22Rv1 (cell line): ENCODE data around the gene SLC35E2B.
A peak's percentile ranks its signal among the peaks of the same experiment; 100 is the strongest.
"Not testable (repeated sequence)": the region's sequence is repeated elsewhere in the genome, so short reads cannot be mapped to it uniquely, and the experiment has no call there.

Experiments used
- H3K27ac ChIP-seq: fragments of 450-650 bp; 2 replicates; pipeline ENCODE4 v1.5.1; 2017
- CTCF ChIP-seq: fragments of 450-650 bp; IDR thresholded peaks from 2 replicates; pipeline ENCODE4 v1.5.1; 2017; ENCODE audit warnings: mild to moderate bottlenecking
- ZFX ChIP-seq: fragments of 450-650 bp; IDR thresholded peaks from 2 replicates; pipeline ENCODE4 v1.6.1; 2017; ENCODE audit warnings: antibody characterized with exemption, borderline replicate concordance

The SLC35E2B gene

GRCh38 chr1:1692714-1693647 lies at the start of gene SLC35E2B:
SLC35E2B (minus strand) TSS chr1:1692795; CDS start chr1:1676699, 16,096 bp downstream.
- peak within 1 kb of the TSS; percentile 76 for H3K27ac ChIP-seq

- not testable (repeated sequence) for H3K27ac ChIP-seq
Measured at GRCh38 chr1:1741013-1741412, 48.4 kb upstream of the SLC35E2B start.

GRCh38 chr1:1738799-1739337 lies 46.3 kb upstream of the SLC35E2B start:
- not testable (repeated sequence) for H3K27ac ChIP-seq

GRCh38 chr1:1737675-1738590 lies 45.3 kb upstream of the SLC35E2B start:
- not testable (repeated sequence) for H3K27ac ChIP-seq

- no peak overlapping the region for H3K27ac ChIP-seq
- no peak for TF ChIP-seq CTCF
- TF ChIP-seq ZFX = no peak
Measured at GRCh38 chr1:1732381-1732780, 39.8 kb upstream of the SLC35E2B start.

GRCh38 chr1:1730870-1731269 lies 38.3 kb upstream of the SLC35E2B start:
- TF ChIP-seq CTCF = no peak
- TF ChIP-seq ZFX = no peak
- H3K27ac ChIP-seq = no peak overlapping the region

- not testable (repeated sequence) for H3K27ac ChIP-seq
Measured at GRCh38 chr1:1730230-1730629, 37.6 kb upstream of the SLC35E2B start.

- not testable (repeated sequence) for H3K27ac ChIP-seq
Measured at GRCh38 chr1:1729116-1729816, 36.7 kb upstream of the SLC35E2B start.

- H3K27ac ChIP-seq = not testable (repeated sequence)
Measured at GRCh38 chr1:1728308-1729005, 35.9 kb upstream of the SLC35E2B start.

GRCh38 chr1:1727131-1727651 lies 34.6 kb upstream of the SLC35E2B start:
- H3K27ac ChIP-seq = not testable (repeated sequence)

- not testable (repeated sequence) for H3K27ac ChIP-seq
Measured at GRCh38 chr1:1726088-1726487, 33.5 kb upstream of the SLC35E2B start.
